Kasumi-1 (cell line): ENCODE results near the gene CNOT8.
"Not testable (repeated sequence)": the region's sequence is repeated elsewhere in the genome, so short reads cannot be mapped to it uniquely, and the experiment has no call there.

ENCODE experiments used
- DNase-seq, 2 experiments: peaks; one replicate each; lab custom pipeline; 2025; lab: John Stamatoyannopoulos, UW

CNOT8 gene

GRCh38 chr5:154858297-154858971 lies at the start of gene CNOT8:
Gene CNOT8 (plus strand): TSS chr5:154858627. CDS start chr5:154863279, 4,652 bp downstream.
- DNase-seq, result peak; percentile 96 to 97

- DNase-seq, result no peak
Observed at GRCh38 chr5:154811239-154811638, 47.2 kb upstream of the CNOT8 start.

GRCh38 chr5:154811653-154812465 lies 46.6 kb upstream of the CNOT8 start:
- peak; percentile 82 to 86 for DNase-seq

- DNase-seq, result no peak
Observed at GRCh38 chr5:154813158-154813557, 45.3 kb upstream of the CNOT8 start.

GRCh38 chr5:154813736-154814135 lies 44.7 kb upstream of the CNOT8 start:
- no peak for DNase-seq

- DNase-seq, result no peak
Observed at GRCh38 chr5:154815025-154815424, 43.4 kb upstream of the CNOT8 start.

- DNase-seq, result no peak
Observed at GRCh38 chr5:154815684-154816247, 42.7 kb upstream of the CNOT8 start.

- no peak for DNase-seq
Observed at GRCh38 chr5:154816891-154817492, 41.4 kb upstream of the CNOT8 start.

- no peak for DNase-seq
Observed at GRCh38 chr5:154817815-154818214, 40.6 kb upstream of the CNOT8 start.

GRCh38 chr5:154818471-154819116 lies 39.8 kb upstream of the CNOT8 start:
- DNase-seq, result no peak

GRCh38 chr5:154819546-154819945 lies 38.9 kb upstream of the CNOT8 start:
- DNase-seq, result no peak

- DNase-seq, result no peak
Observed at GRCh38 chr5:154820383-154820782, 38.0 kb upstream of the CNOT8 start.

GRCh38 chr5:154822896-154823295 lies 35.5 kb upstream of the CNOT8 start:
- DNase-seq, result not testable (repeated sequence)

GRCh38 chr5:154823605-154824004 lies 34.8 kb upstream of the CNOT8 start:
- no peak for DNase-seq

- no peak for DNase-seq
Observed at GRCh38 chr5:154824070-154824469, 34.4 kb upstream of the CNOT8 start.

- no peak for DNase-seq
Observed at GRCh38 chr5:154829181-154829588, 29.2 kb upstream of the CNOT8 start.

GRCh38 chr5:154829589-154830218 lies 28.7 kb upstream of the CNOT8 start:
- no peak for DNase-seq

GRCh38 chr5:154830219-154830595 lies 28.2 kb upstream of the CNOT8 start:
- DNase-seq, result no peak

- DNase-seq, result no peak
Observed at GRCh38 chr5:154830596-154830995, 27.8 kb upstream of the CNOT8 start.

- no peak for DNase-seq
Observed at GRCh38 chr5:154831451-154831850, 27.0 kb upstream of the CNOT8 start.

GRCh38 chr5:154832804-154833203 lies 25.6 kb upstream of the CNOT8 start:
- DNase-seq, result not testable (repeated sequence)

- DNase-seq, result no peak
Observed at GRCh38 chr5:154834053-154834452, 24.4 kb upstream of the CNOT8 start.
